DND-41 (cell line): ENCODE data around the gene DDX56.

ENCODE experiments used
- CTCF ChIP-seq: IDR thresholded peaks from 2 replicates; pipeline ENCODE4 v1.5.1; 2012; ENCODE audit warnings: borderline replicate concordance, low read length, moderate library complexity, mild to moderate bottlenecking; ENCODE audit not compliant: poor library complexity, severe bottlenecking; ENCODE audit errors: extremely low read depth
- EZH2 ChIP-seq: IDR thresholded peaks from 3 replicates; pipeline ENCODE4 v1.6.1; 2012; ENCODE audit warnings: borderline replicate concordance, low read depth, mild to moderate bottlenecking, moderate library complexity, low read length, inconsistent platforms; ENCODE audit not compliant: severe bottlenecking

DNA sequence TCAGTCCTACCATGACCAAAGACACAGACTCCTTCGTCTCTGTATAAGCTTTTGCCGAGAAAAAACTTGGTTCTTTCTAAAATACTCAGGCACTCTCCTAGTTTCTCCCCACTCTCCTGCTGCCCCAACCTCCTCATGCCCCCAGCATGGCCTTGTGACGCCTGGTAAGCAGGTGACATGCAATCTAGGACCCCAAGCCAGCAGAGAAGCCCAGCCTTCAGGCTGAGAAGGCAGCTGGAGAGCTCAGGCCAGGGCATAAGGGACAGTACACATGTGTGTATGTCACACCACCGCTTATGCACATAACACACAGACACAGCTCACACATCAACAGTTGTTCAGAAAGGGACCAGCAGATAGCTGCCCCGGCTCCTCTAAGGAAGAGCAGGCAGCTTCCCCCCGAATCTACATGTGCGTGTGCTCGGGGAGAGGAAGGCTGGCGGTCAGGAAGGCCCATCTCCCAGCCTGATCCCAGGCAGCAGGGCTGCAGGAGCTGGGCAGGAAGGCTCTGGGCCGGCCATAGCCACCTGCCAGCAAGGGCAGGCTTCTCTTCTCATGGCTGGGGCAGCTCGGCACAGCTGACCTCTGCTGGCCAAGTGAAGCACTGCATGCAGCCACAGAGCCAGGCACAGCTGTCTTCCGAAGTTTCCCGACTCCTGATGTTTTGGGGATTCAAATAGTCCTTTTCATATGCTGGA lies 8.5 kb downstream of the DDX56 start:
- peak; percentile 93 for TF ChIP-seq CTCF
- TF ChIP-seq EZH2: no peak
